ENCODE data around the gene GPAM.
"Not testable (repeated sequence)": the region's sequence is repeated elsewhere in the genome, so short reads cannot be mapped to it uniquely, and the experiment has no call there.

DNA sequence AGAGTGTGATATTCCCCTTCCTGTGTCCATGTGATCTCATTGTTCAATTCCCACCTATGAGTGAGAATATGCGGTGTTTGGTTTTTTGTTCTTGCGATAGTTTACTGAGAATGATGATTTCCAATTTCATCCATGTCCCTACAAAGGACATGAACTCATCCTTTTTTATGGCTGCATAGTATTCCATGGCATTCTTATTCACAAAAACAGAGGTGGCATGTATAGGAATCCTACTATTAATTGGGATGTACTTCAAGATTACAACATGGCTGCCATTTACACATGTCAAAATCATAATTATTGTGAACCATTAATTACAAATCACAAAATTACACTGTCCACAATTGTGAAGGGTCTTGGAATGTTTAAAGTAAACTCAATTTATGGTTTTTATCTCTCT, 14.1 kb upstream of the GPAM start:
- not testable (repeated sequence) for TF ChIP-seq EP300, POLR2A (IDR thresholded peaks at IDR 0.05)
- TF ChIP-seq, protein P1, sequence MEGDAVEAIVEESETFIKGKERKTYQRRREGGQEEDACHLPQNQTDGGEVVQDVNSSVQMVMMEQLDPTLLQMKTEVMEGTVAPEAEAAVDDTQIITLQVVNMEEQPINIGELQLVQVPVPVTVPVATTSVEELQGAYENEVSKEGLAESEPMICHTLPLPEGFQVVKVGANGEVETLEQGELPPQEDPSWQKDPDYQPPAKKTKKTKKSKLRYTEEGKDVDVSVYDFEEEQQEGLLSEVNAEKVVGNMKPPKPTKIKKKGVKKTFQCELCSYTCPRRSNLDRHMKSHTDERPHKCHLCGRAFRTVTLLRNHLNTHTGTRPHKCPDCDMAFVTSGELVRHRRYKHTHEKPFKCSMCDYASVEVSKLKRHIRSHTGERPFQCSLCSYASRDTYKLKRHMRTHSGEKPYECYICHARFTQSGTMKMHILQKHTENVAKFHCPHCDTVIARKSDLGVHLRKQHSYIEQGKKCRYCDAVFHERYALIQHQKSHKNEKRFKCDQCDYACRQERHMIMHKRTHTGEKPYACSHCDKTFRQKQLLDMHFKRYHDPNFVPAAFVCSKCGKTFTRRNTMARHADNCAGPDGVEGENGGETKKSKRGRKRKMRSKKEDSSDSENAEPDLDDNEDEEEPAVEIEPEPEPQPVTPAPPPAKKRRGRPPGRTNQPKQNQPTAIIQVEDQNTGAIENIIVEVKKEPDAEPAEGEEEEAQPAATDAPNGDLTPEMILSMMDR (IDR thresholded peaks at IDR 0.05), result not testable (repeated sequence)

Data from upper lobe of left lung (tissue), 4 donors.